ENCODE measurements around the gene KAT8.

Gene KAT8

GRCh38 chr16:31127182-31127581, 9.7 kb downstream of the KAT8 start:
- no peak overlapping the region for H3K4me3 ChIP-seq (ENCODE audit: control insufficient read depth, low read depth, low read length)
- no peak for TF ChIP-seq CTCF (IDR thresholded peaks at IDR 0.05; ENCODE audit: control insufficient read depth, insufficient read depth, low read depth, low read length, missing control alignments)
- no peak for DNase-seq (ENCODE audit: low read depth)

DNA sequence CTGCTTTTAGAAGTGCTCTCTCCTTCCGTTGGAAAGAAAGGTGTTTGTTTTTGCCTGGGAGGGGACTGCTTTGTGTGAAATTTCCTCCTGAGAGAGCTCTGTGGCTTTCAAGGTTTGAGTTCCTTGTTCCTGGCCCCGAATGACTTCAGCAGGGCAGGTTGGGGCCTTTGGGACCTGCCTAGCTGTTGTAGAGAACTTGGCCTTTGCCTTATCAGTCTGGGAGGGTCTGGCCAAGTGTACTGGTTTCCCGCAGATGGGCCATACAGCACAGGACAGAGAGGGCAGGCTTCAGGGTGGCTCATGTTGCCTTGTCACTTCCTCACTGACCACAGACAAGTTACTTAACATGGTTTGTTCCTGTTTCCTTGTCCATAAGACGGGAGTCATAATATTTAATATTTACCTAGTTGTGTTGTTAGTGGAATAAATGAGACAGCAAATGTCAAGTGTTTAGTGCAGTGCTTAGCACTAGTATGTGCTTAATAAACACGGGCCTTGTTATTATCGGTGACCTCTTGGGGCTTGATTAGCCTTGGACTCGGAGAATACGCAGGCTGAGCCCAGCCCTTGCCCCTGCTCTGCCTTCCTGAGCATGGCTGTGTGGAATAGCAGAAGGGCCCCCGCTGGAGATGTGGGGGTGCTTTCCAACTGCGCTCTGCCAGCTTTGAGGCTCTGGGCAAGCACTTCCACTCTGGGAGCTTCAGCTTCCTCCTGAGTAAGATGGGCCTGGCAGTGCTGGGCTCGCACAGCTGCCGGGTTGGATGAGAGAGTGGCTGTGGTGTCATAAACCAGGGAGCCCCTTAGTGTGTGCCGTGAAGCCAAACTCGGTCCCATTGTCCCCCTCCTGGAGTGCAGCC, 11.5 kb downstream of the KAT8 start:
- no peak for TF ChIP-seq CTCF (IDR thresholded peaks at IDR 0.05; ENCODE audit: control insufficient read depth, insufficient read depth, low read depth, low read length, missing control alignments)
- no peak overlapping the region for H3K4me3 ChIP-seq (ENCODE audit: control insufficient read depth, low read depth, low read length)
- no peak for DNase-seq (ENCODE audit: low read depth)

- no peak overlapping the region for H3K4me3 ChIP-seq (ENCODE audit: control insufficient read depth, low read depth, low read length)
- no peak for TF ChIP-seq CTCF (IDR thresholded peaks at IDR 0.05; ENCODE audit: control insufficient read depth, insufficient read depth, low read depth, low read length, missing control alignments)
- no peak for DNase-seq (ENCODE audit: low read depth)
These were observed 12.3 kb downstream of the KAT8 start for GRCh38 chr16:31129568-31130335.

GRCh38 chr16:31130336-31130891, 12.9 kb downstream of the KAT8 start:
- DNase-seq (ENCODE audit: low read depth): no peak
- TF ChIP-seq CTCF (IDR thresholded peaks at IDR 0.05; ENCODE audit: control insufficient read depth, insufficient read depth, low read depth, low read length, missing control alignments): no peak

DNA sequence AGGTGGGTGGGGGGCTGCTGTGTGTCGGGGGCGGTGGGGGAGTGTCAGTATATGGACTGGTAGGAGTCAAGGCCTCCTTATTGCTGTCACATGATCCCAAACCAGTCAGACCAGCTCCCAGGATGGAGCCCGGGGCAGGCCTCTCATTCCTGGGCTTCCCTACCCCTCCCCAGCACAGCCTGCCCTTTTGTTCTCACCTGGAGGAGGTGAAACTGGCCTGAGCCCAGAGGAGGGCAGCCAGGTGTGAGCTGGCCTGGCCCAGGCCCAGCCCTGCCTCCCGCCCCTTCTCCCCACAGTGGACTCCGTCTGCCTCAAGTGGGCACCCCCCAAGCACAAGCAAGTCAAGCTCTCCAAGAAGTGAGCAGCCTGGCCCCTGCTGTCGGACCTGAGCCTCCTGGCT, 13.4 kb downstream of the KAT8 start:
- no peak overlapping the region for H3K4me3 ChIP-seq (ENCODE audit: control insufficient read depth, low read depth, low read length)
- TF ChIP-seq CTCF (IDR thresholded peaks at IDR 0.05; ENCODE audit: control insufficient read depth, insufficient read depth, low read depth, low read length, missing control alignments): no peak
- DNase-seq (ENCODE audit: low read depth): no peak

More at GRCh38 chr16:31130336-31130891, 12.9 kb downstream of the KAT8 start:
- H3K4me3 ChIP-seq (ENCODE audit: control insufficient read depth, low read depth, low read length): no peak overlapping the region

DNA sequence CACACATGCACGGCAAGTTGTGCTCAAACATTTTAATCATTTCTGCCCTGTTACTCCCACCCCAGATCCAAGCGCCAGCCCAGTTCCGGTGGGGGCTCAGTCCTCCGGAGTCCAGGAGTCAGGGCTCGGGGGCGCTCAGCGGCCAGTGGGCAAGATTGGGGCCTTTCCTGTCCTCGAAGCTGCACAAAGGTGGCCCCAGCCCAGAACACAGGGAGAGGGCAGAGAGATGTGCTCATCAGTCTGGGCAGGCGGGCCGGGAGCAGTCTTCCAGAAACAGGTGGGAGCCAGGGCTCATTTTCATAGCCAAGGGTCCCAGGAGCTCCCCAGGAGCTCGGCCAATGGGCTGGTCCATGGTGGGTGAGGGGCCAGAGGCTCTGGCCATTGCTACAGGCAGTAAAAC, 14.0 kb downstream of the KAT8 start:
- DNase-seq (ENCODE audit: low read depth): no peak
- H3K4me3 ChIP-seq (ENCODE audit: control insufficient read depth, low read depth, low read length): no peak overlapping the region
- TF ChIP-seq CTCF (IDR thresholded peaks at IDR 0.05; ENCODE audit: control insufficient read depth, insufficient read depth, low read depth, low read length, missing control alignments): no peak

Measured in AG09309 (cell line).